ENCODE measurements around the gene NOVA2.

The NOVA2 gene

DNA sequence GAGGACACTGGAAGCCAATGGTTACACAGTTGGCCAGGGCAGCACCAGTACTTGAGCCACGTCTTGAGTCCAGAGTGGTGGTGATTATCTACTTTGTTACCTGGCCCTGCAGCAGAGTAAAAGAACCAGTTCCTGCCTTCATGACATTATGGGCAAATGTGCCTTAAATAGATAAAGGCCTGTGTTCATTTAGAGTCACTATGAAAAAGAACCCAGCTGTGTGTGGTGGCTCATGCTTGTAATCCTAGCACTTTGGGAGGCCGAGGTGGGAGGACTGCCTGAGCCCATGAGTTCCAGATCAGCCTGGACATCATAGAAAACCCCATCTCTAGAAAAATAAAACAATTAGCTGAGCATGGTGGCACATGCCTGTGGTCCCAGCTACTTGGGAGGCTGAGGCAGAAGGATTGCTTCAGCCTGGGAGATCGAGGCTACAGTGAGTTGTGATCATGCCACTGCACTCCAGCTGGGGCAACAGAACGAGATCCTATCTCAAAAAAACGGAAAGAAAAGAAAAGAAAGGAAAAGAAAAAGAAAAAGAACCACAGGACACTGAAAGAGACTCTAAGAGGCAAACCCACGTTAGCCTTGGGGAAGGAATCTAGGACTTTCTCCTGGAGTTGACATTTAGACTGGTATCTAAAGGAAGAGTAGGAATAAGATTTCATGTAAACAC is 84.3 kb downstream of the NOVA2 start:
- no peak for DNase-seq

- no peak for DNase-seq
Observed at GRCh38 chr19:45887200-45887710, 86.4 kb downstream of the NOVA2 start.

DNA sequence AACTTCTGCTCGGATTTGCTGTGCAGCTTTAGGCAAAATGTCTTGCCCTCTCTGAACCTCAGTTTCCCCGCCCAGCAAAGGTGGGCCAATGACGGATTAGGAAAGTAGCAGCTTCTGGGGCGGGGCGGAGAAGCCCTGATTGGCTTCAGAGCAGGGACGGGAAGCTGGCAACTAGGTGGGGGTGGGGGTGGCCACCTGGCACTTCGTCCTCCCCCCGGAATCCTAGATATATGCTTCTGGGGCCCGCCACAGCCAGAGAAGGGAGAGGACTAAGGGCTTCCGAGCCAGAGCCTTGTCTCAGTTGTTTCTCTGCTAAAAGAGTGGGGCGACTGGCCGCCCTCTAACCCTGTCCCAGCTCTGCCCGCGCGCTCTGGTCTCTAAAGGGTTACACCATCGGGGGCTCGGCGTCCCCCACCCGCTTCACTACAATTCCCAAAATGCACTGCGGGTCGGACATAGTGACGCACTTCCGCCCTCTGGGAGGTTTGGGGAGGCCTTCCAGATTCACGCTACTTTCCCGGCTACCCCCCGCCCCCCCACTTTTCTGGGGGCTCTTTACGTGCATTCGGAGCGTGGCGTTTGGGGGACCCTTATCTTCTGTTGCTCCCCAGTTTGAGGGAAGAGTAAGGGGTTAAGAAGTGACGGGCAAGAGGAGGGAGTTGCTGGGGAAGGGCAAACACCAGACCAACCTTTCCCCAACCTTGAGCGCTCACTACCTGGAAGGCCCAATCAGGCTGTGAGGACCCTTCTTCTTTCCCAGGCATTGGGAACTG is 87.1 kb downstream of the NOVA2 start:
- peak; percentile 96 for DNase-seq

DNA sequence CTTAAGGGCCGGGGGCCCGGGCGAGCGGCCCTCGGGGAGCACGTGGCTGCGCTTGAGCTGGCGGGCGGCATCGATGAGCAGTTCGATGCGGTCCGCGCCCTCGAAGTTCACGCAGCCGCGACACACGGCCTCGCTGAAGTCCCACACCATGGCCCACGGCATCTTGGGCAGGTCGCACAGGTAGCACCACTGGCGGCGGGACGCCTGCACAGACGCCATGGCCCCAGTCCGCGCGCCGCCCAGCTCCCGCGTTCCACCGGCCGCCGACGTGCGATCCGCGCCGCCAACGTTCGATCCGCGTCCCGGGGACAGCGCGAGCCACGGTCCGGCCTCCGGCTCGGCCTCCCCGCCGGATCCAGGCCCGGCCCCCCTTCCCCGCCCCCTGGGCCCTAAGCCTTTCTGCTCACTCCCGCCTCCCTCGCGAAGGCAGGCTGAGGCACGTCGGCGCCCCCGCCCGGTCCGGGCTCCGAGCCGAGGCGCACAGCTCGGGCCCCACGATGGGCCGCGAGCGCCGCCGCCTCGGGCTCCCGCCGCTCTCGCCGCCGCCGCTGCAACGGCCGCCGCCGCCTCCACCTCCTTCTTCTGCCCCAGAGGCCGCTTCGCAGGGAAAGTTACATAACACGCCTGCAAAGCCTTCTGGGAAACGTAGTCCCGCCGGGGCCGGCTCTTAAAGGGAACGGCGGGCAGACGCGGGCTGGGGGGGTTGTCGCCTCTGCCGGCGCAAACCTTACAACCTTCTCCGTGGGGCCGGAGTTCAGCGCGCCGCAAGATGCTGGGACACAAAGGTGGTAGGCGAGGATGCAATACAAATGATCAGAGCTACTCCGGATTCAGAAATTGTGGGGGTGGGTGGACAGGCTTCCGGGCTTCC is 87.9 kb downstream of the NOVA2 start, which contains the start of gene IRF2BP1:
TSS of gene IRF2BP1 (minus strand) at position 586 of the 871 bp plus-strand sequence. CDS start at position 219, 367 bp downstream.
- DNase-seq: peak; percentile 98

DNA sequence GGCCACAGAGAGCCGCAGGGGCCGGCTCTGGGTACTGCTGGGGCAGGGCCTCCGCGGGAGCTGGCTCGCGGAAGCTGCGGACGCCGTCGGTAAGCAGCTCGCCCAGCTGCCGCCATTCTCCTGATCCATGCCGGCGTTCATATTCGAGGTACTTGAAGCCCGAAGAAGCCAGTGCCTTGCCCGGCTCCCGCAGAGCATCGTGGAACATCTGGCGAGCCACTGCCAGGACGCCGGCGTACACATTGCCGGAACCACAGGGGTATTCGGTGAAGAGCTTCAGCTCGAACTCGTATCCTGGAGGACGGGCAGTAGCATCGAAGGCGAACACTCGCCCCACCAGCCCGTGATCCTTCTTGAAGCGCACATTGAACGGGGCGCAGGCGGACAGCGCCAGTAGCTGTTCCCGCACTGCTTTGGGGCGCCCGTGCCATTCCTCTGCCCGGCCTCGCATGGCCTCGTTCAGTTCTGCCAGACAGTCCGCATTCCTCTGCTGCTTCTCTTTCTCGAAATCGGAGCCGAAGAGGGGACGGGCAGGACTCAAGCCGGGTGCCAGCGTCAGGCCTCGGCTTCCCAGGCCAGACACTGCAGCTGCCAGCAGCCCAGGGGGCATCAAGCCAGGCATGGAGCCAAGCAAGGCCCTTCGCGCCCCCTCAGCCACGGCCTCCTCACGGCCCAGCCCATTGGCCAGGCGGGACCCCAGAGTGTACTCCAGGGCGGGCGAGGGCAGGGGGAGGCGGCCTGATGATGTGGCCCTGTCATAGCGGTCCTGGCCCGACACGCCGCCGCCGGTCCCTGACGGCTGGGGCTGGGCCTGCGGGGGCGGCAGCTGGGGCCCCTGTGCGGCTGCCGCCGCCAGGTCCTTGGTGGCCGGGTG is 88.7 kb downstream of the NOVA2 start:
- peak; percentile 66 for DNase-seq

- DNase-seq: no peak
Observed at GRCh38 chr19:45883881-45884681, 89.6 kb downstream of the NOVA2 start.
